Skeletal muscle satellite cell (primary cell): Measurements from ENCODE around the gene ZMYM4.

Experiments used
- H3K27me3 ChIP-seq: 2 replicates; pipeline ENCODE4 v1.7.0; 2013; ENCODE audit warnings: low read length; ENCODE audit not compliant: control insufficient read depth, insufficient read depth
- H3K36me3 ChIP-seq: 2 replicates; pipeline ENCODE4 v1.7.0; 2013; ENCODE audit warnings: mild to moderate bottlenecking, control low read depth, low read length; ENCODE audit not compliant: insufficient read depth
- H3K4me1 ChIP-seq: 2 replicates; pipeline ENCODE4 v1.7.0; 2013; ENCODE audit warnings: low read length; ENCODE audit not compliant: control insufficient read depth, insufficient read depth
- H3K4me2 ChIP-seq: 2 replicates; pipeline ENCODE4 v1.7.0; 2013; ENCODE audit warnings: mild to moderate bottlenecking, low read length
- H3K4me3 ChIP-seq: 2 replicates; pipeline ENCODE4 v1.7.0; 2013; ENCODE audit warnings: low read length
- H3K9ac ChIP-seq: 2 replicates; pipeline ENCODE4 v1.7.0; 2013; ENCODE audit warnings: mild to moderate bottlenecking, low read depth, low read length, moderate library complexity
- H3K9me3 ChIP-seq: replicated peaks from 2 replicates; pipeline ENCODE4 v1.7.0; 2013; ENCODE audit warnings: mild to moderate bottlenecking, control low read depth, low read length

Gene ZMYM4

GRCh38 chr1:35442734-35443133 is 174.2 kb downstream of the ZMYM4 start:
- Histone ChIP-seq H3K9me3 (no peaks in the 10 kb centered on the region), H3K4me3 (no peak overlapping the region), H3K36me3 (peaks cover 60% of the 10 kb centered on the region), H3K9ac (no peak overlapping the region), H3K27me3 (no peaks in the 10 kb centered on the region), H3K4me2 (no peak overlapping the region), H3K4me1 (peaks cover 1% of the 10 kb centered on the region)

GRCh38 chr1:35443768-35444518 is 175.4 kb downstream of the ZMYM4 start:
- peaks cover 57% of the 10 kb centered on the region for H3K36me3 ChIP-seq
- H3K9ac ChIP-seq = no peak overlapping the region

GRCh38 chr1:35444519-35444774 is 175.9 kb downstream of the ZMYM4 start:
- no peaks in the 10 kb centered on the region for H3K27me3 ChIP-seq
- peaks cover 16% of the 10 kb centered on the region for H3K4me1 ChIP-seq
- H3K36me3 ChIP-seq = peaks cover 55% of the 10 kb centered on the region
- no peak overlapping the region for H3K9ac ChIP-seq
- H3K4me3 ChIP-seq = no peak overlapping the region
- H3K4me2 ChIP-seq = no peak overlapping the region
- no peaks in the 10 kb centered on the region for H3K9me3 ChIP-seq

More at GRCh38 chr1:35443768-35444518, 175.4 kb downstream of the ZMYM4 start:
- Histone ChIP-seq H3K27me3 (no peaks in the 10 kb centered on the region), H3K4me1 (peaks cover 12% of the 10 kb centered on the region), H3K9me3 (no peaks in the 10 kb centered on the region), H3K4me3 (no peak overlapping the region), H3K4me2 (no peak overlapping the region)

GRCh38 chr1:35447278-35447677 is 178.8 kb downstream of the ZMYM4 start:
- H3K4me1 ChIP-seq = peaks cover 34% of the 10 kb centered on the region
- no peak overlapping the region for H3K9ac ChIP-seq
- H3K4me2 ChIP-seq = no peak overlapping the region
- H3K27me3 ChIP-seq = no peaks in the 10 kb centered on the region
- H3K9me3 ChIP-seq = no peaks in the 10 kb centered on the region
- H3K36me3 ChIP-seq = peaks cover 44% of the 10 kb centered on the region
- H3K4me3 ChIP-seq = no peak overlapping the region

- Histone ChIP-seq H3K4me3 (peak overlapping the region; percentile 46), H3K36me3 (peaks cover 43% of the 10 kb centered on the region), H3K4me1 (peaks cover 35% of the 10 kb centered on the region), H3K9ac (peak overlapping the region; percentile 73), H3K27me3 (no peaks in the 10 kb centered on the region), H3K4me2 (peak overlapping the region; percentile 67), H3K9me3 (no peaks in the 10 kb centered on the region)
Measured at GRCh38 chr1:35448344-35448801, 179.9 kb downstream of the ZMYM4 start.

- peak overlapping the region; percentile 73 for H3K9ac ChIP-seq
- H3K36me3 ChIP-seq = peaks cover 41% of the 10 kb centered on the region
Measured at GRCh38 chr1:35449334-35450008, 181.0 kb downstream of the ZMYM4 start.

GRCh38 chr1:35451125-35451528 is 182.6 kb downstream of the ZMYM4 start:
- H3K36me3 ChIP-seq = peaks cover 41% of the 10 kb centered on the region
- H3K9ac ChIP-seq = no peak overlapping the region
- H3K9me3 ChIP-seq = no peaks in the 10 kb centered on the region
- H3K4me1 ChIP-seq = peaks cover 51% of the 10 kb centered on the region
- H3K4me3 ChIP-seq = no peak overlapping the region
- H3K27me3 ChIP-seq = no peaks in the 10 kb centered on the region
- H3K4me2 ChIP-seq = no peak overlapping the region

More at GRCh38 chr1:35449334-35450008, 181.0 kb downstream of the ZMYM4 start:
- Histone ChIP-seq H3K4me3 (no peak overlapping the region), H3K9me3 (no peaks in the 10 kb centered on the region), H3K27me3 (no peaks in the 10 kb centered on the region), H3K4me1 (peaks cover 42% of the 10 kb centered on the region), H3K4me2 (peak overlapping the region; percentile 67)

- Histone ChIP-seq H3K4me1 (peaks cover 51% of the 10 kb centered on the region), H3K4me3 (no peak overlapping the region), H3K27me3 (no peaks in the 10 kb centered on the region), H3K36me3 (peaks cover 33% of the 10 kb centered on the region), H3K4me2 (no peak overlapping the region), H3K9ac (peak overlapping the region; percentile 14), H3K9me3 (no peaks in the 10 kb centered on the region)
Measured at GRCh38 chr1:35452106-35452774, 183.7 kb downstream of the ZMYM4 start.

GRCh38 chr1:35453031-35453430 is 184.5 kb downstream of the ZMYM4 start:
- peaks cover 47% of the 10 kb centered on the region for H3K4me1 ChIP-seq
- H3K9ac ChIP-seq = no peak overlapping the region
- H3K4me2 ChIP-seq = no peak overlapping the region
- no peak overlapping the region for H3K4me3 ChIP-seq
- H3K27me3 ChIP-seq = no peaks in the 10 kb centered on the region
- H3K9me3 ChIP-seq = no peaks in the 10 kb centered on the region
- H3K36me3 ChIP-seq = peaks cover 34% of the 10 kb centered on the region

- Histone ChIP-seq H3K27me3 (no peaks in the 10 kb centered on the region), H3K9me3 (no peaks in the 10 kb centered on the region), H3K4me3 (no peak overlapping the region), H3K9ac (no peak overlapping the region), H3K36me3 (peaks cover 40% of the 10 kb centered on the region), H3K4me2 (no peak overlapping the region), H3K4me1 (peaks cover 36% of the 10 kb centered on the region)
Measured at GRCh38 chr1:35454176-35454575, 185.7 kb downstream of the ZMYM4 start.

GRCh38 chr1:35454616-35455015 is 186.1 kb downstream of the ZMYM4 start:
- peaks cover 33% of the 10 kb centered on the region for H3K4me1 ChIP-seq
- H3K27me3 ChIP-seq = no peaks in the 10 kb centered on the region
- H3K36me3 ChIP-seq = peaks cover 39% of the 10 kb centered on the region
- peak overlapping the region; percentile 4 for H3K4me2 ChIP-seq
- H3K9ac ChIP-seq = no peak overlapping the region
- H3K9me3 ChIP-seq = no peaks in the 10 kb centered on the region
- no peak overlapping the region for H3K4me3 ChIP-seq
